SK-N-SH (cell line): ENCODE data around the gene ZDHHC16. TPM values are rescaled to one million over a fixed set of nuclear protein-coding genes. Genes with fewer than 3 reads are reported as not detected.

Experiments
- CTCF ChIA-PET: fragments of 300-600, 350-600 bp; formaldehyde crosslinking; extraction: SDS; loops from one replicate; lab custom pipeline; 2021; lab: Yijun Ruan, JAX
- POLR2A ChIA-PET: fragments of 350-600 bp; sonication (Branson Sonifier 250); formaldehyde crosslinking; extraction: SDS; loops from one replicate; lab custom pipeline; 2020; ENCODE audit warnings: antibody characterized with exemption, inconsistent platforms; lab: Yijun Ruan, JAX
- DNase-seq: peaks from one replicate; pipeline ENCODE4 v3.0.0; 2012
- H2AFZ ChIP-seq: fragments of 200-600 bp; sonication (generic); 2 replicates; pipeline ENCODE4 v1.8.1; 2016; ENCODE audit warnings: antibody characterized with exemption, mild to moderate bottlenecking, low read depth
- H3F3A ChIP-seq: fragments of 200-600 bp; sonication (generic); replicated peaks from 2 replicates; pipeline ENCODE3; 2016; ENCODE audit warnings: antibody characterized with exemption, mild to moderate bottlenecking; ENCODE audit not compliant: insufficient read depth
- H3K27ac ChIP-seq, 2 experiments: fragments of 200-500 bp in 1 of 2; fragments of 200-600 bp in 1 of 2; sonication (Bioruptor generic) in 1 of 2; sonication (generic), shearing (Covaris generic) in 1 of 2; 2 replicates each; pipeline versions ENCODE4 v1.5.1 to v1.6.1; 2014 to 2016; ENCODE audit warnings: low read depth in 2 of 2, inconsistent platforms in 1 of 2, low read length in 1 of 2, mild to moderate bottlenecking in 1 of 2, mixed read lengths in 1 of 2
- H3K27me3 ChIP-seq: fragments of 200-600 bp; sonication (generic), shearing (Covaris generic); 2 replicates; pipeline ENCODE4 v1.6.1; 2016; ENCODE audit warnings: mixed run types; ENCODE audit not compliant: insufficient read depth
- H3K36me3 ChIP-seq, 2 experiments: fragments of 200-500 bp in 1 of 2; fragments of 200-600 bp in 1 of 2; sonication (Bioruptor generic) in 1 of 2; sonication (generic) in 1 of 2; replicated peaks in 1 of 2; 2 replicates each; pipeline versions ENCODE3 to v1.5.1; 2014 to 2016; ENCODE audit warnings: low read length in 1 of 2, mild to moderate bottlenecking in 1 of 2; ENCODE audit not compliant: insufficient read depth in 2 of 2, control insufficient read depth in 1 of 2
- H3K4me1 ChIP-seq, 2 experiments: fragments of 200-500 bp in 1 of 2; fragments of 200-600 bp in 1 of 2; sonication (Bioruptor generic) in 1 of 2; sonication (generic), shearing (Covaris generic) in 1 of 2; 2 replicates each; pipeline versions ENCODE4 v1.5.1 to v1.6.1; 2014 to 2016; ENCODE audit warnings: low read depth in 1 of 2, low read length in 1 of 2, mixed run types in 1 of 2; ENCODE audit not compliant: insufficient read depth in 2 of 2, control insufficient read depth in 1 of 2
- H3K4me2 ChIP-seq: fragments of 200-600 bp; sonication (generic), shearing (Covaris generic); 2 replicates; pipeline ENCODE4 v1.6.1; 2017; ENCODE audit warnings: mixed run types
- H3K4me3 ChIP-seq, 2 experiments: fragments of 200-500 bp in 1 of 2; fragments of 200-600 bp in 1 of 2; sonication (Bioruptor generic) in 1 of 2; sonication (generic), shearing (Covaris generic) in 1 of 2; 2 replicates each; pipeline versions ENCODE4 v1.5.1 to v1.8.1; 2014 to 2016; ENCODE audit warnings: low read depth in 2 of 2, inconsistent platforms in 1 of 2, low read length in 1 of 2, mild to moderate bottlenecking in 1 of 2, mixed read lengths in 1 of 2, moderate library complexity in 1 of 2
- H3K79me2 ChIP-seq: fragments of 200-600 bp; sonication (generic); 2 replicates; pipeline ENCODE4 v1.8.1; 2017; ENCODE audit warnings: mild to moderate bottlenecking; ENCODE audit not compliant: insufficient read depth
- H3K9ac ChIP-seq: fragments of 200-600 bp; sonication (generic); 2 replicates; pipeline ENCODE4 v1.6.1; 2017; ENCODE audit warnings: mixed run types
- H3K9me2 ChIP-seq: fragments of 200-600 bp; sonication (generic); 2 replicates; pipeline ENCODE4 v1.6.1; 2017; ENCODE audit warnings: mixed run types
- H3K9me3 ChIP-seq: fragments of 200-600 bp; sonication (generic); 2 replicates; pipeline ENCODE4 v1.6.1; 2017; ENCODE audit warnings: mixed run types, mild to moderate bottlenecking, moderate library complexity
- H4K20me1 ChIP-seq: fragments of 200-600 bp; sonication (generic); 2 replicates; pipeline ENCODE4 v1.6.1; 2017; ENCODE audit warnings: mild to moderate bottlenecking, mixed run types; ENCODE audit not compliant: insufficient read depth
- CTCF ChIP-seq: fragments of 200-600 bp; sonication (generic); IDR thresholded peaks from 2 replicates; pipeline ENCODE4 v1.6.1; 2017; ENCODE audit warnings: antibody characterized with exemption, mild to moderate bottlenecking, moderate library complexity
- EZH2phosphoT487 ChIP-seq: fragments of 200-600 bp; sonication (generic); IDR thresholded peaks from 2 replicates; pipeline ENCODE4 v1.6.1; 2017; ENCODE audit warnings: low read depth, mixed run types, mild to moderate bottlenecking, antibody characterized with exemption, moderate library complexity, borderline replicate concordance
- FOSL2 ChIP-seq: IDR thresholded peaks from 2 replicates; pipeline ENCODE4 v1.4.0; 2012; ENCODE audit warnings: low read depth, mild to moderate bottlenecking, moderate library complexity, borderline replicate concordance
- FOXJ3 ChIP-seq: sonication (generic); formaldehyde crosslinking; IDR thresholded peaks from 2 replicates; pipeline ENCODE4 v1.5.1; 2020; ENCODE audit warnings: mild to moderate bottlenecking, missing genetic modification reagents
- JUND ChIP-seq: IDR thresholded peaks from 2 replicates; pipeline ENCODE4 v1.4.0; 2012
- MAX ChIP-seq: IDR thresholded peaks from 2 replicates; pipeline ENCODE4 v1.4.0; 2012; ENCODE audit warnings: low read depth
- NRF1 ChIP-seq: IDR thresholded peaks from 2 replicates; pipeline ENCODE4 v1.6.1; 2012; ENCODE audit warnings: low read depth, mild to moderate bottlenecking, low read length
- POLR2AphosphoS5 ChIP-seq: IDR thresholded peaks from 2 replicates; pipeline ENCODE4 v1.6.1; 2012; ENCODE audit warnings: low read depth, low read length
- RXRA ChIP-seq: IDR thresholded peaks from 2 replicates; pipeline ENCODE4 v1.4.0; 2012; ENCODE audit warnings: low read depth, mild to moderate bottlenecking, borderline replicate concordance
- SIN3A ChIP-seq: IDR thresholded peaks from 2 replicates; pipeline ENCODE4 v1.6.1; 2012; ENCODE audit warnings: low read depth, mild to moderate bottlenecking, low read length, moderate library complexity, borderline replicate concordance
- TAF1 ChIP-seq: IDR thresholded peaks from 2 replicates; pipeline ENCODE4 v1.6.1; 2012; ENCODE audit warnings: low read depth, mild to moderate bottlenecking, low read length, moderate library complexity, borderline replicate concordance
- TCF12 ChIP-seq: IDR thresholded peaks from 2 replicates; pipeline ENCODE4 v1.4.0; 2012
- YY1 ChIP-seq: IDR thresholded peaks from 2 replicates; pipeline ENCODE4 v1.4.0; 2012; ENCODE audit warnings: low read depth, mild to moderate bottlenecking
- WGBS: methylation state at CpG from one replicate; pipeline ENCODE4 v1.1.6; 2017; ENCODE audit warnings: low lambda C conversion rate; 5-methylcytosine and 5-hydroxymethylcytosine counted together
- polyA plus RNA-seq, 3 experiments: library from polyadenylated mRNA; depleted of rRNA; stranded (reverse); fragments of >200 nt; gene quantifications; 2 replicates each; pipeline ENCODE4 v1.2.3, GENCODE V29; 2012
- TF ChIP-seq, protein P1 (sequence below): IDR thresholded peaks from 2 replicates; pipeline ENCODE4 v1.6.1; 2012; ENCODE audit warnings: mild to moderate bottlenecking, low read depth, low read length, moderate library complexity
- TF ChIP-seq, protein P2 (sequence below): IDR thresholded peaks from 2 replicates; pipeline ENCODE4 v1.4.0; 2012; ENCODE audit warnings: low read depth, borderline replicate concordance
- TF ChIP-seq, protein P3 (sequence below): fragments of 150-350 bp; IDR thresholded peaks from 2 replicates; pipeline ENCODE4 v1.6.1; 2017; ENCODE audit warnings: antibody characterized with exemption, low read length, low read depth, borderline replicate concordance
- TF ChIP-seq, protein P4 (sequence below): IDR thresholded peaks from 2 replicates; pipeline ENCODE4; 2012

The ZDHHC16 gene
- polyA plus RNA-seq, 1 of the 3 experiments (the other 2 are of a cell fraction), result 71.5 TPM

GRCh38 chr10:97497572-97498075 lies 51.6 kb downstream of the ZDHHC16 start (continued):
- TF ChIP-seq, protein P1, sequence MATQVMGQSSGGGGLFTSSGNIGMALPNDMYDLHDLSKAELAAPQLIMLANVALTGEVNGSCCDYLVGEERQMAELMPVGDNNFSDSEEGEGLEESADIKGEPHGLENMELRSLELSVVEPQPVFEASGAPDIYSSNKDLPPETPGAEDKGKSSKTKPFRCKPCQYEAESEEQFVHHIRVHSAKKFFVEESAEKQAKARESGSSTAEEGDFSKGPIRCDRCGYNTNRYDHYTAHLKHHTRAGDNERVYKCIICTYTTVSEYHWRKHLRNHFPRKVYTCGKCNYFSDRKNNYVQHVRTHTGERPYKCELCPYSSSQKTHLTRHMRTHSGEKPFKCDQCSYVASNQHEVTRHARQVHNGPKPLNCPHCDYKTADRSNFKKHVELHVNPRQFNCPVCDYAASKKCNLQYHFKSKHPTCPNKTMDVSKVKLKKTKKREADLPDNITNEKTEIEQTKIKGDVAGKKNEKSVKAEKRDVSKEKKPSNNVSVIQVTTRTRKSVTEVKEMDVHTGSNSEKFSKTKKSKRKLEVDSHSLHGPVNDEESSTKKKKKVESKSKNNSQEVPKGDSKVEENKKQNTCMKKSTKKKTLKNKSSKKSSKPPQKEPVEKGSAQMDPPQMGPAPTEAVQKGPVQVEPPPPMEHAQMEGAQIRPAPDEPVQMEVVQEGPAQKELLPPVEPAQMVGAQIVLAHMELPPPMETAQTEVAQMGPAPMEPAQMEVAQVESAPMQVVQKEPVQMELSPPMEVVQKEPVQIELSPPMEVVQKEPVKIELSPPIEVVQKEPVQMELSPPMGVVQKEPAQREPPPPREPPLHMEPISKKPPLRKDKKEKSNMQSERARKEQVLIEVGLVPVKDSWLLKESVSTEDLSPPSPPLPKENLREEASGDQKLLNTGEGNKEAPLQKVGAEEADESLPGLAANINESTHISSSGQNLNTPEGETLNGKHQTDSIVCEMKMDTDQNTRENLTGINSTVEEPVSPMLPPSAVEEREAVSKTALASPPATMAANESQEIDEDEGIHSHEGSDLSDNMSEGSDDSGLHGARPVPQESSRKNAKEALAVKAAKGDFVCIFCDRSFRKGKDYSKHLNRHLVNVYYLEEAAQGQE, result 0 out of 2 replicates have a peak, but pooled peaks have one; percentile 24
- TF ChIP-seq, protein P2, sequence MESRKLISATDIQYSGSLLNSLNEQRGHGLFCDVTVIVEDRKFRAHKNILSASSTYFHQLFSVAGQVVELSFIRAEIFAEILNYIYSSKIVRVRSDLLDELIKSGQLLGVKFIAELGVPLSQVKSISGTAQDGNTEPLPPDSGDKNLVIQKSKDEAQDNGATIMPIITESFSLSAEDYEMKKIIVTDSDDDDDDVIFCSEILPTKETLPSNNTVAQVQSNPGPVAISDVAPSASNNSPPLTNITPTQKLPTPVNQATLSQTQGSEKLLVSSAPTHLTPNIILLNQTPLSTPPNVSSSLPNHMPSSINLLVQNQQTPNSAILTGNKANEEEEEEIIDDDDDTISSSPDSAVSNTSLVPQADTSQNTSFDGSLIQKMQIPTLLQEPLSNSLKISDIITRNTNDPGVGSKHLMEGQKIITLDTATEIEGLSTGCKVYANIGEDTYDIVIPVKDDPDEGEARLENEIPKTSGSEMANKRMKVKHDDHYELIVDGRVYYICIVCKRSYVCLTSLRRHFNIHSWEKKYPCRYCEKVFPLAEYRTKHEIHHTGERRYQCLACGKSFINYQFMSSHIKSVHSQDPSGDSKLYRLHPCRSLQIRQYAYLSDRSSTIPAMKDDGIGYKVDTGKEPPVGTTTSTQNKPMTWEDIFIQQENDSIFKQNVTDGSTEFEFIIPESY, result no peak
- TF ChIP-seq JUND, result no peak
- no peak for TF ChIP-seq EZH2phosphoT487
- no peak for TF ChIP-seq TCF12

GRCh38 chr10:97498076-97498840 lies 52.3 kb downstream of the ZDHHC16 start, which contains the start of gene MMS19:
Gene MMS19 (minus strand): TSS chr10:97498422. CDS start chr10:97498384, 38 bp downstream.
- POLR2A ChIA-PET, result interaction anchor here (1.2 to 1.3 kb wide), 2 partner anchors 52 to 55 kb away, joined by 3 to 5 read pairs; no protein-coding TSS in a partner anchor
- TF ChIP-seq FOSL2 (no peak), SIN3A (no peak; the same call in 1 of the 2 replicates), CTCF (no peak), TAF1 (peak; percentile 88), MAX (no peak), RXRA (no peak), YY1 (peak; percentile 92), POLR2AphosphoS5 (peak; percentile 64; the same call in 1 of the 2 replicates), FOXJ3 (CRISPR knock-in tag) (no peak), NRF1 (peak; percentile 85)
- TF ChIP-seq, protein P3, sequence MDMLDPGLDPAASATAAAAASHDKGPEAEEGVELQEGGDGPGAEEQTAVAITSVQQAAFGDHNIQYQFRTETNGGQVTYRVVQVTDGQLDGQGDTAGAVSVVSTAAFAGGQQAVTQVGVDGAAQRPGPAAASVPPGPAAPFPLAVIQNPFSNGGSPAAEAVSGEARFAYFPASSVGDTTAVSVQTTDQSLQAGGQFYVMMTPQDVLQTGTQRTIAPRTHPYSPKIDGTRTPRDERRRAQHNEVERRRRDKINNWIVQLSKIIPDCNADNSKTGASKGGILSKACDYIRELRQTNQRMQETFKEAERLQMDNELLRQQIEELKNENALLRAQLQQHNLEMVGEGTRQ, result peak; percentile 57
- TF ChIP-seq, protein P4, sequence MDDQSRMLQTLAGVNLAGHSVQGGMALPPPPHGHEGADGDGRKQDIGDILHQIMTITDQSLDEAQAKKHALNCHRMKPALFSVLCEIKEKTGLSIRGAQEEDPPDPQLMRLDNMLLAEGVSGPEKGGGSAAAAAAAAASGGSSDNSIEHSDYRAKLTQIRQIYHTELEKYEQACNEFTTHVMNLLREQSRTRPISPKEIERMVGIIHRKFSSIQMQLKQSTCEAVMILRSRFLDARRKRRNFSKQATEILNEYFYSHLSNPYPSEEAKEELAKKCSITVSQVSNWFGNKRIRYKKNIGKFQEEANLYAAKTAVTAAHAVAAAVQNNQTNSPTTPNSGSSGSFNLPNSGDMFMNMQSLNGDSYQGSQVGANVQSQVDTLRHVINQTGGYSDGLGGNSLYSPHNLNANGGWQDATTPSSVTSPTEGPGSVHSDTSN, result no peak; the same call in 1 of the 2 replicates

More at GRCh38 chr10:97498076-97498840, 52.3 kb downstream of the ZDHHC16 start, which contains the start of gene MMS19:
- Histone ChIP-seq H3K9me3 (no peaks in the 10 kb centered on the region), H3K27ac (peak within 1 kb of the TSS; percentile 89), H3K36me3 (peaks cover 0 to 12% of the 10 kb centered on the region in 2 experiments), H3K27me3 (no peaks in the 10 kb centered on the region), H3K9ac (peak within 1 kb of the TSS; percentile 92), H3K4me1 (peaks cover 14 to 16% of the 10 kb centered on the region in 2 experiments; a peak in 3 of 4 replicates), H3K79me2 (peaks cover 92% of the 10 kb centered on the region), H3K4me3 (peak within 1 kb of the TSS; percentile 93 to 98), H3K9me2 (no peaks in the 10 kb centered on the region), H3K4me2 (peak within 1 kb of the TSS; percentile 96), H4K20me1 (peaks cover 71% of the 10 kb centered on the region), H3F3A (peaks cover 10% of the 10 kb centered on the region), H2AFZ (peak within 1 kb of the TSS; percentile 80)
- CTCF ChIA-PET, result interaction anchor here (1.0 to 1.8 kb wide), 3 partner anchors 37 to 184 kb away, joined by 3 to 8 read pairs (median 3); partner anchors contain the start of gene ANKRD2
- DNase-seq, result peak; percentile 99
- WGBS, result 1% methylated on average over 31 of the region's 73 CpGs
